DMS114 treated with DMSO at 0.1 percent for 48 hours (cell line): ENCODE results near the gene RASAL2.
"Not testable (repeated sequence)": the region's sequence is repeated elsewhere in the genome, so short reads cannot be mapped to it uniquely, and the experiment has no call there.

Experiments used
- DNase-seq: peaks from one replicate; lab custom pipeline; 2025; ENCODE audit not compliant: unreplicated experiment; lab: John Stamatoyannopoulos, UW

The RASAL2 gene

GRCh38 chr1:178066908-178067614 lies 26.8 kb upstream of the RASAL2 start:
- no peak for DNase-seq

GRCh38 chr1:178071811-178072210 lies 22.1 kb upstream of the RASAL2 start:
- DNase-seq: no peak

DNA sequence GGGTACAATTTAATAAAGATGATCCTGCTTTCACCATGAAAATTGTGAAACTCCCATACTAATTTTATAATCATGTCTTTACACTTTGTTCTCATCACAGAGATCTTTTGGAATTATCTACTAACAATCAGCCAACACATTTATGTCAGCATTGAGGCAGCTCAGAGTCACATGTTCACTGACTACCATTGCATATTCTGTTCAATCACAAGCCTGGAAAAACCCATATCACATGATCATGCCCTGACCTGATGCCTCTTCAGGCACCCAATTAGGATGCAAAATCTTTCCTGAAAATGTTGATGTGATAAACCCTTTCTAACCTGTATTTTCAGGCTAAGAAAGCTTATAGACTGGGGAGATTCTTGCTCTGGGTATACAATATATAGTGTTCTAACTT lies 21.6 kb upstream of the RASAL2 start:
- no peak for DNase-seq

GRCh38 chr1:178075333-178075732 lies 18.6 kb upstream of the RASAL2 start:
- DNase-seq: no peak

DNA sequence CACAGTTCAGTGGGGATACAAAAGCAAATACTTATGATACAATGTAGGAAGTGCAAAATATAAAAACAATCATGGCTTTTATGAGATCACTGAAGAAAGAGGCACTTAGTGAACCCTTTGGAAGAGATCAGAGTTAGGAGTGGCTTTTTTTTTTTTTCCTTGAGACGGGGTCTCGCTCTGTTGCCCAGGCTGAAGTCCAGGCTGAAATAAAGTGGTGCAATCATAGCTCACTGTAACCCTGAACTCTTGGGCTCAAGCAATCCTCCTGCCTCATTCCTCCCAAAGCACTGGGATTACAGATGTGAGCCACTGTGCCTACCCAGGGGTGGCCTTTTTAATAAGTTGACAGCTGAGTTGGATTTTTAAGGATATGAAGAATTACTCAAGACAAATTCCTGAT lies 17.3 kb upstream of the RASAL2 start:
- DNase-seq: no peak

- no peak for DNase-seq
Observed at GRCh38 chr1:178077917-178078316, 16.0 kb upstream of the RASAL2 start.

GRCh38 chr1:178086294-178086693 lies 7.6 kb upstream of the RASAL2 start:
- no peak for DNase-seq

DNA sequence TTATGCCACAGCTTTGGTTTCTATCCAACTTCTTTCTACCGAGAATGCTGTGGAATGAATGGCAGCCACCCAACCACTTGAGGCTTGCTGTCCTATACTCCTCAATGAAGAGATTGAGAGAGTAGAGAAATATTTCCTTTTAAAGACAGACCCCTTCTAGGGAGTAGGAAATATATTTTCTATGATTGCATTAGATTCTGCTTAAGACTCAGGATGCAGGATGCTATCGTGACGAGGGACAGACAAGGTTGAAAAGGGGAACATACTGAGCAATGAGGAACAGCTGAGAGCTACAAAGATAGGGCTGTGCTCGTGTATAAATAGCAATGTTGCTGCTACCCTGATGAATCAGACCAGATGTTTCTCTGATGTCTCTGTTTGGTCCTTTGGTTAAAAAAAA lies 7.1 kb upstream of the RASAL2 start:
- no peak for DNase-seq

GRCh38 chr1:178088651-178089050 lies 5.3 kb upstream of the RASAL2 start:
- no peak for DNase-seq

DNA sequence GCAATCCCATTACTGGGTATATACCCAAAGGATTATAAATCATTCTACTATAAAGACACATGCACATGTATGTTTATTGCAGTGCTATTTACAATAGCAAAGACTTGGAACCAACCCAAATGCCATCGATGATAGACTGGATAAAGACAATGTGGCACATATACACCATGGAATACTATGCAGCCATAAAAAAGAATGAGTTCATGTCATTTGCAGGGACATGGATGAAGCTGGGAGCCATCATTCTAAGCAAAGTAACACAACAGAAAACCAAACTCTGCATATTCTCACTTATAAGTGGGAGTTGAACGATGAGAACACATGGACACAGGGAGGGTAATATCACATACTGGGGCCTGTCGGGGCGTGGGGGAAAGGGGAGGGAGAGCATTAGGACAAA lies 2.5 kb upstream of the RASAL2 start:
- DNase-seq: not testable (repeated sequence)

DNA sequence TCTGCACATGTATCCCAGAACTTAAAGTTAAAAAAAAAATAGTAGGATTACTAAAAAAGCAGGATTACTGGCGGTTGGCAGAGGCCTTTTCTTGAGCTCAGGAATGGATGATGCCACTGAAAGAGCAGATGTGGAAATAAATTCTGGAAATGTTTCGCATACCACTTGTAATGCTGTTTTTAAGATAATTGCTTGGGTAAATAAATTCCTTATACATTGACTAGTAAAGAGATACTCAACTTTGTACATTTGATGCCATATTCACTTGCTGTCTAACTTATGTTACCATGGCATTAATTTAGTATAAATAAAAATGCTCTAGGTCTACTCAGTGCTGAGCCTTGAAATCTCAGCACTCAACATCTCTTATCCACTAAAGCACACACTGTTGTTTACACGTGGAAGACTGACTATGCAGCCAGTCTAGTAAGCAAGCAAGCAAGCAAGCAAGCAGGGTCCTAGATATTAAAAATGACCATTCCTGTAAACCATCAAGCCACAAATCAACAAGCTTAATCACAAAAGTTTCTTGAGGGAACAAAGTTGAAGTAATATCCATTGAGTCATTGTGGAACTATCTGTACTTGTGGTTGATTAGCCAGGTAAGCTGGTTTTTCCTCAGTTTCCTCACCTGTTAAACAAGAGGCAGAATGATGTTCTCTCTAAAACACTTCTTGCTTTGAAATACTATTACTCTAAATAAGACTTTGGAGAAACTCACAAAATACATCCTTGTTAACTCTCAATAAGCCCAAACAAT lies 1.7 kb upstream of the RASAL2 start:
- no peak for DNase-seq

GRCh38 chr1:178092878-178093493 lies 918 bp upstream of the RASAL2 start:
- DNase-seq: no peak

DNA sequence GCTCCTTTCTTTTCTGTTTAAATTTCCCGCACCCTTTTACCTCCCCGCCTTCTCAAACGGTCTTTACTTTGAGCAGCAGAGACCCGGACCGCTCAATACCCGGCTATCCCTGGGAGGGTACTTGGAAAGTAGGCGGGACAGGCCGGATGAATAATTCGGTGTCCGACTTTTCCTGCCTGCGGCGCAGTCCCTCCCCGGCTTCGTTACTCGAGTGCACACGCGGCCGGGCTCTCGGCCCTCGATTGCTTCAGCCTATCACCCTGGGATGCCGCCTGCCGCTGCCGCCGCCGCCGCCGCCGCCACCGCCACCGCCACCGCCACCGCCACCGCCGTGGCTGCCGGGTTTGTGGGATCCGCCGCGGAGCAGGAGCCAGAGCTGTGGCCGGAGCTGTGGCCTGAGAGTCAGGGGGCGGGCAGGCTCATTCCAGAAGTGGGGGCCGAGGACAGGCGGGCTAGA lies 382 bp upstream of the RASAL2 start:
- DNase-seq: peak; percentile 90

GRCh38 chr1:178094739-178095645 lies 1.1 kb downstream of the RASAL2 start:
- no peak for DNase-seq

GRCh38 chr1:178096421-178096820 lies 2.5 kb downstream of the RASAL2 start:
- no peak for DNase-seq

DNA sequence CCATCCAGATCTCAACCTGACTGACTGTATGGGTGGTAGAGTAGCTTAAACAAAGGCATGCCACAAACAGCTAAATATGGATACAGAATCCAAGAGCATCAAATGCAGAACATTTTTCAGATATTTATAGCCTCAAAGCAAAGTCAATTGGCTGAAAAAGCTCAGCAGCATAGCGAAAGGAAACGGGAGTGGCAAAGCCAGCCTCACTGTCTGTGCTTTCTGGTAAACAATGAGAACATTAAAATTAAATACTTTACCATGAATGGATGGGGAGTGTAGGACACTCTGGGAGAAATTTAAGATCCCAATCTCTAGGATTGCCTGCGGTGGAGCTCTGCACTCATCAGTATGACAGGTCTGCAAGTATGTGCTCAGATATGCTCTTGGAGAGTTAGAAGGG lies 4.4 kb downstream of the RASAL2 start:
- DNase-seq: no peak

- no peak for DNase-seq
Observed at GRCh38 chr1:178101266-178101630, 7.3 kb downstream of the RASAL2 start.

GRCh38 chr1:178101654-178102053 lies 7.8 kb downstream of the RASAL2 start:
- DNase-seq: no peak

- DNase-seq: no peak
Observed at GRCh38 chr1:178102218-178102617, 8.3 kb downstream of the RASAL2 start.

DNA sequence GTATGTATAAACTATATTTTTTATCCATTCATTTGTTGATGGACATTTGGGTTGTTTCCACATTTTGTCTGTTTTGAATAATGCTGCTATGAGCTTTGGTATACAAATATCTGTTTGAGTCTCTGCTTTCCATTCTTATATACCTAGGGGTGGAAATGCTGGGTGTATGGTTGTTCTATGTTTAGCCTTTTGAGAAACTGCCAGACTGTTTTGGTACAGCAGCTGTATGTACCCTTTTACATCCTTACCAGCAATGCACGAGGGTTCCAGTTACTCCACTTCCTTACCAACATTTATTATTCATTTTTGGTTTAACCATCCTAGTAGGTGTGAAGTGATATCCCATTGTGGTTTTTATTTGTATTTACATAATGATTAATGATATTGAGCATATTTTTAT lies 13.9 kb downstream of the RASAL2 start:
- DNase-seq: no peak
